NCI-H226 (cell line): Measurements from ENCODE around the gene FLT3.

Experiments used
- DNase-seq: peaks from one replicate; pipeline ENCODE4 v3.0.0-alpha.2; 2015

The FLT3 gene

GRCh38 chr13:28001049-28001448 is 99.3 kb downstream of the FLT3 start:
- DNase-seq: no peak

GRCh38 chr13:28000567-28000966 is 99.8 kb downstream of the FLT3 start:
- no peak for DNase-seq

- DNase-seq: peak; percentile 16
Measured at GRCh38 chr13:27997904-27998522, 102.4 kb downstream of the FLT3 start.

- DNase-seq: no peak
Measured at GRCh38 chr13:27991881-27992280, 108.5 kb downstream of the FLT3 start.

GRCh38 chr13:27988520-27988919 is 111.9 kb downstream of the FLT3 start, which contains the start of gene URAD:
URAD (minus strand) TSS chr13:27988693; CDS start chr13:27988637, 56 bp downstream.
- no peak for DNase-seq

- DNase-seq: no peak
Measured at GRCh38 chr13:27985600-27985999, 114.8 kb downstream of the FLT3 start.

GRCh38 chr13:27982361-27982760 is 118.0 kb downstream of the FLT3 start:
- DNase-seq: no peak

- no peak for DNase-seq
Measured at GRCh38 chr13:27981006-27981708, 119.2 kb downstream of the FLT3 start.

GRCh38 chr13:27980280-27980998 is 119.9 kb downstream of the FLT3 start:
- DNase-seq: no peak

- DNase-seq: no peak
Measured at GRCh38 chr13:27979765-27980279, 120.6 kb downstream of the FLT3 start.

GRCh38 chr13:27979001-27979643 is 121.3 kb downstream of the FLT3 start:
- no peak for DNase-seq

GRCh38 chr13:27978301-27978968 is 121.9 kb downstream of the FLT3 start:
- no peak for DNase-seq

GRCh38 chr13:27977476-27978300 is 122.7 kb downstream of the FLT3 start:
- no peak for DNase-seq

GRCh38 chr13:27976362-27977091 is 123.8 kb downstream of the FLT3 start:
- no peak for DNase-seq

GRCh38 chr13:27975564-27976361 is 124.6 kb downstream of the FLT3 start:
- DNase-seq: no peak

GRCh38 chr13:27973961-27974662 is 126.3 kb downstream of the FLT3 start:
- no peak for DNase-seq

GRCh38 chr13:27973291-27973690 is 127.1 kb downstream of the FLT3 start:
- DNase-seq: no peak

- DNase-seq: no peak
Measured at GRCh38 chr13:27972478-27972820, 127.9 kb downstream of the FLT3 start.

GRCh38 chr13:27971776-27972477 is 128.4 kb downstream of the FLT3 start:
- no peak for DNase-seq
